ENCODE results near the gene CCAR1.
A peak's percentile ranks its signal among the peaks of the same experiment; 100 is the strongest.
"Not testable (repeated sequence)": the region's sequence is repeated elsewhere in the genome, so short reads cannot be mapped to it uniquely, and the experiment has no call there.

CCAR1 gene

DNA sequence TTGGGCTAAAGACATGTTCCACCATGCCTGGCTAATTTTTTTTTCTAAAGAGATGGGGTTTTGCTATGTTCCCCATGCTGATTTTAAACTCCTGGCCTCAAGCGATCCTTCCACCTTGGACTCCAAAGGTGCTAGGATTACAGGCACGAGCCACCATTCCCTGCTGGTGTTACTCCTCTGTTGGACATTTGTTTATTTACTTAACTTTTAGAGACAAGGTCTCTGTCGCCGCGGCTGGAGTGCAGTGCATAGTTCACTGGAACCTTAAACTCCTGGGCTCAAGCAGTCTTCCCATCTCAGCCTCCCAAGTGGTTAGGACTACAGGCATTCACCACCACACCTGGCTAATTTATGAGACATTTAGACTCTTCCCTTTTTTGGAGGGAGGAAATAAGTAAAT is 38.9 kb downstream of the CCAR1 start:
- DNase-seq (ENCODE audit: low read depth, low spot score), result no peak

- not testable (repeated sequence) for DNase-seq (ENCODE audit: low read depth, low spot score)
These were observed 46.4 kb downstream of the CCAR1 start for GRCh38 chr10:68767407-68767806.

DNA sequence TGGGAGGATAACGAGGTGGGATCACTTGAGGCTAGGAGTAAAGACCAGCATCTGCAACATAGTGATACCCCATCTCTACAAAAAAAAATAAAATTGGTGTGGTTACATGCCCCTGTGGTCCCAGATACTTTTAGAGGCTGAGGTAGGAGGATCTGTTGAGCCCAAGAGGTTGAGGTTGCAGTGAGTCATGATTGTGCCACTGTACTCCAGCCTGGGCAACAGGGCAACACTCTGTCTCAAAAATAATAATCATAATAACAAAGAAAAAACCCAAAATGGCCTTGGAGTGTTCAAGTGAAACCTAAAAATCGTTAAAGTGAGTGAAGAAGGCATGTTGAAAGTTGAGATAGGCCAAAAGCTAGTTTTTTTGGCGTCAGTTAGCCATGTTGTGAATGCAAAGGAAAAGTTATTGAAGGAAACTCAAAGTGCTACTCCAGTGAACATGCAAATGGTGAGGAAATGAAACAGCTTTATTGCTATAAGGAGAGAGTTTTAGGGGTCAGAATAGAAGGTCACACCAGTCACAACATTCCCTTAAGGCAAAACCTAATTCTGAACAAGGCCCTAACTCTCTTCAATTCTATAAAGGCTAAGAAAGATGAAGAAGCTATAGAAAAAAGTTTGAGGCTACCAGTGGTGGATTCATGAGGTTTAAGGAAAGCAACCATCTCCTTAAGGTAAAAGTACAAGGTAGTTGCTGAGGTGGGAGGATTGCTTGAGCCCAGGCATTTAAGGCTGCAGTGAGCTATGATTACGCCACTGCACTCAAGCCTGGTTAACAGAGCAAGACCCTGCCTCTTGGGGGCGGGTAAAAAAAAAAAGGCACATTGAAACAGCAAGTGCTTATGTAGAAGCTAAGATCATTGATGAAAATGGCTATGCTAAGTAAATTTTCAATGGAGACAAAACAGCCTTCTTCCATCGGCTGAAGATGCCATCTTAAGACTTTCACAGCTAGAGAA is 60.9 kb downstream of the CCAR1 start:
- no peak for DNase-seq (ENCODE audit: low read depth, low spot score)

DNA sequence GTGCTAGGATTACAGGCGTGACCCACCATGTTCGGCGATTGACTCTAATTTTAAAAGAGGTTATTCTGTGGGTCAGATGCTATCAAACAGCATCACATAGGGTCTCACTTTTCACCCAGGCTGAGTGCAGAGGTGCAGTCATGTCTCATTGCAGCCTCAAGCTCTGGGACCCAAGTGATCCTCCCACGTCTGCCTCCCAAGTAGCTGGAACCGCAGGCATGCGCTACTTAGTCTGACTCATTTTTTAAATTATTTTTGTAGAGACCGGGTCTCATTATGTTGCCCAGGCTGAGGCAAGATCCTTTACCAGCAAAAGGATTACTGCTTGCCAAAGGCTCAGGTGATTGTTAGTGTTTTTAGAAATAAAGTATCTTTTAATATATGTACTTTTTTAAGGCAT is 63.4 kb downstream of the CCAR1 start:
- no peak for DNase-seq (ENCODE audit: low read depth, low spot score)

GRCh38 chr10:68787813-68788212 is 66.8 kb downstream of the CCAR1 start:
- no peak for DNase-seq (ENCODE audit: low read depth, low spot score)

GRCh38 chr10:68790476-68790875 is 69.4 kb downstream of the CCAR1 start:
- DNase-seq (ENCODE audit: low read depth, low spot score), result no peak

DNA sequence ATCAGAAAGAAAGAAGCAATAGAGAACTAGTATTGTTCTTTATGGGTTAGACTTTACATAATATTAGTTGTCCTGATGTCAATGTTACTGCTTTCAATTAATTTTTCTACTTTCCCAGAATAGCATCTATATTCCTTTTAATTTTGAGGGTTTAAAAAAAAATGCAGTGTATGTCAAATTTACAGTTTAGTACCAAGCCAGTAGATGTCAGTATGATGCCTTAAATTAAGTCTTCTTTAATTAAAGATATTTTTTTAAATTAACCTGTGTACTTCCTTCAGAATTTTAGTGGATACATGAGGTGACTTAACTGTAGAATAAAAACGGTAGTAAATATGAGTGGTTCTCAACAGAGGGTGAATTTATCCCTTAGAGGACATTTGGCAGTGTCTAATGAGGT is 71.1 kb downstream of the CCAR1 start:
- no peak for DNase-seq (ENCODE audit: low read depth, low spot score)

DNA sequence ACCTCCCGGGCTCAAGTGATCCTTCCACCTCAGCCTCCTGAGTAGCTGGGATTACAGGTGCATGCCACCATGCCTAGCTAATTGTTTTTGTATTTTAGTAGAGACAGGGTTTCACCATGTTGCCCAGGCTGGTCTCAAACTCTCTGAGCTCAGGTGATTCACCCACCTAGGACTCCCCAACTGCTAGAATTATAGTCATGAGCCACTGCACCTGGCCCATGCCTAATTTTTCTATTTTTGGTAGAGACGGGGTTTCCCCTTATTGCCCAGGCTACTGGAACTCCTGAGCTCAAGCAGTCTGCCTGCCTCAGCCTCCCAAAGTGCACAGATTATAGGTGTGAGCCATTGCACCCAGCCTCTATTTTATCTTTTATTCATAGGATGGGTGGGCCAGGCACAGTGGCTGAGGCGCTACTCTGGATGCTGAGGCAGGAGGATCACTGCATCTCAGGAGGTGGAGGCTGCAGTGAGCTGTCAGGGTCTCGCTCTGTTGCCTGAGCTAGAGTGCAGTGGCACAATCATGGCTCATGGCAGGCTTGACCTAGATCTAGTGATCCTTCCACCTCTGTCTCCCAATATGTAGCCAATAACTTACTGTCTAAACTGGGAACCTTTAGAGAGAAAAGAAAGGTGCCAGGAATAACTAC is 75.0 kb downstream of the CCAR1 start:
- DNase-seq (ENCODE audit: low read depth, low spot score), result no peak

GRCh38 chr10:68796605-68797004 is 75.6 kb downstream of the CCAR1 start:
- DNase-seq (ENCODE audit: low read depth, low spot score), result no peak

GRCh38 chr10:68800211-68800610 is 79.2 kb downstream of the CCAR1 start:
- DNase-seq (ENCODE audit: low read depth, low spot score), result no peak

DNA sequence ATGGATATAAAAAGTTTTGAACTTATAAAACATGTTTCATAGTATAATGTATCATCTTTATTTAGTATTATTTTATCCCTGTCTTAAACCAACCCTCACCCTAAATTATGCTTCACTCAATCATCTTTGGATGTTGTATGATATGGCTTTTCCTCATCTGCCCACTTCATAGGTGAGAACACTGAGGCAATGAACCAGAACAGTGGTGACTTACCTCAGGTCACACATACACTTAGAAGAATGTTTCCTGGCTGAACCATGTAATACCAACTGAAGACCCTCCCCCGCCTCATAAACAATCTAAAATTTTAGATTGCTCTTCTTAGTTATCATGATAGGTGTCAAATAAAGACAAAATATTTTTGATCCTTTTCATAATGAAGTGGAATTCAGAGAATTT is 83.7 kb downstream of the CCAR1 start:
- DNase-seq (ENCODE audit: low read depth, low spot score), result no peak

- DNase-seq (ENCODE audit: low read depth, low spot score), result not testable (repeated sequence)
These were observed 89.8 kb downstream of the CCAR1 start for GRCh38 chr10:68810830-68811229.

GRCh38 chr10:68811314-68812009 is 90.4 kb downstream of the CCAR1 start:
- DNase-seq (ENCODE audit: low read depth, low spot score), result no peak

GRCh38 chr10:68812420-68812819 is 91.4 kb downstream of the CCAR1 start:
- no peak for DNase-seq (ENCODE audit: low read depth, low spot score)

- DNase-seq (ENCODE audit: low read depth, low spot score), result no peak
These were observed 92.5 kb downstream of the CCAR1 start for GRCh38 chr10:68813559-68813958.

GRCh38 chr10:68816796-68817412 is 95.9 kb downstream of the CCAR1 start:
- DNase-seq (ENCODE audit: low read depth, low spot score), result no peak

- DNase-seq (ENCODE audit: low read depth, low spot score), result not testable (repeated sequence)
These were observed 99.3 kb downstream of the CCAR1 start for GRCh38 chr10:68820359-68820758.

GRCh38 chr10:68822626-68823025 is 101.6 kb downstream of the CCAR1 start:
- not testable (repeated sequence) for DNase-seq (ENCODE audit: low read depth, low spot score)

- DNase-seq (ENCODE audit: low read depth, low spot score), result peak; percentile 12
These were observed 105.9 kb downstream of the CCAR1 start, which contains the start of gene STOX1 for GRCh38 chr10:68826764-68827591. Gene STOX1 (plus strand): TSS chr10:68827531. CDS start chr10:68827624, 93 bp downstream.

- DNase-seq (ENCODE audit: low read depth, low spot score), result not testable (repeated sequence)
These were observed 106.5 kb downstream of the CCAR1 start for GRCh38 chr10:68827592-68827959.

DNA sequence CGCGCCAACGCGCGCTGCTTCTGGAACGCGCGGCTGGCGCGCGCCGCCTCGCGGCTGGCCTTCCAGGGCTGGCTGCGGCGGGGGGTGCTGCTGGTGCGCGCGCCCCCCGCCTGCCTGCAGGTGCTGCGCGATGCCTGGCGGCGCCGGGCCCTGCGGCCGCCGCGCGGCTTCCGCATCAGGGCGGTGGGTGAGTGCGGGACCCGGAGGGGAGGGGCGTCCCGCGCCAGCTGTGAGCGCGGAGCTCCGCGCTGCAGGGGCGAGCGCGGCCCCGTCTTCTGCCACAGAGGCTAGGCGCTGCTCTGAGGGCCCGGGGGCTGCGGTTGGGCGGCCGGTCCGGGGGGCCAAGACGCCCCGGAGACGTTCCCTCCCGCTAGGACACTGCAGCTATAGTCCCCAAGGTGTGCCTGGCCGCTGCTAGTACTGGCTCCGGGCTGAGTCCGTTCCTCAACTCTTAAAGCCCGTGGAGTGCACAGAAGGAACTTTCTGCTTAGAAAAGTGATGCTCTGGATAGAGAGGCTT is 107.1 kb downstream of the CCAR1 start:
- not testable (repeated sequence) for DNase-seq (ENCODE audit: low read depth, low spot score)

Measured in smooth muscle cell of the brain vasculature (primary cell).